Esophagus squamous epithelium (tissue), 5 donors: ENCODE data around the gene COX7C. TPM values are rescaled to one million over a fixed set of nuclear protein-coding genes. Genes with fewer than 3 reads are reported as not detected.

Experiments used
- DNase-seq: peaks from one replicate; lab custom pipeline; 2025; lab: John Stamatoyannopoulos, UW
- H3K27ac ChIP-seq, 4 donors: fragments of 200-600 bp; sonication (generic); one replicate each; pipeline ENCODE4 v1.5.1; 2016 to 2019; ENCODE audit warnings: mild to moderate bottlenecking in 1 of 4
- H3K27me3 ChIP-seq, 4 donors: fragments of 200-600 bp; sonication (generic); 1 replicate in 3 of 4; 2 replicates in 1 of 4; pipeline versions ENCODE4 v1.5.1 to v1.6.0; 2017 to 2021; ENCODE audit warnings: antibody characterized with exemption in 1 of 4
- H3K36me3 ChIP-seq, 3 donors: fragments of 200-600 bp; sonication (generic); one replicate each; pipeline ENCODE4 v1.5.1; 2016 to 2019
- H3K4me1 ChIP-seq, 3 donors: fragments of 200-600 bp; sonication (generic); one replicate each; pipeline ENCODE4 v1.5.1; 2017 to 2019
- H3K4me3 ChIP-seq, 4 donors: fragments of 200-600 bp; sonication (generic); 1 replicate in 3 of 4; 2 replicates in 1 of 4; pipeline ENCODE4 v1.5.1; 2016 to 2019; ENCODE audit warnings: mild to moderate bottlenecking in 2 of 4, moderate library complexity in 1 of 4
- H3K9me3 ChIP-seq, 3 donors: fragments of 200-600 bp; sonication (generic); one replicate each; pipeline ENCODE4 v1.5.1; 2016 to 2019
- CTCF ChIP-seq, 6 experiments: fragments of 450-650 bp in 4 of 6; fragments of 200-600 bp in 2 of 6; sonication (generic) in 2 of 6; IDR thresholded peaks; one replicate each; pipeline ENCODE4 v1.5.1; 2016 to 2019; ENCODE audit warnings: antibody characterized with exemption in 6 of 6, mild to moderate bottlenecking in 4 of 6, moderate library complexity in 4 of 6
- POLR2A ChIP-seq, 4 donors: fragments of 450-650 bp; IDR thresholded peaks; one replicate each; pipeline ENCODE4 v1.6.1; 2017; ENCODE audit warnings: antibody characterized with exemption in 4 of 4, mild to moderate bottlenecking in 4 of 4, moderate library complexity in 3 of 4
- WGBS, 2 donors: methylation state at CpG; one replicate each; pipeline ENCODE4 v1.1.5; 2018; 5-methylcytosine and 5-hydroxymethylcytosine counted together
- intact Hi-C: fragments of 100-400 bp; cut with DNase I; formaldehyde crosslinking; loops from one replicate; pipeline ENCODE4 v1.15.0; 2022
- small RNA-seq, 4 donors: library from RNA; depleted of rRNA; stranded (forward); fragments of <200 nt; gene quantifications; one replicate each; pipeline ENCODE3, GENCODE V24; 2016
- total RNA-seq, 4 donors: library from RNA; depleted of rRNA; stranded (reverse); fragments of >200 nt; gene quantifications; one replicate each; pipeline ENCODE4 v1.1.0, GENCODE V29; 2016
- donor health status: DM: yes; HTN: yes; CAD: no.

Gene COX7C
- total RNA-seq, 4 donors from 2014 or later = 508 to 639 (median 545) TPM

- WGBS, 2 donors = 75 to 77% methylated on average over 13 of the region's 13 CpGs
- no peak for DNase-seq
- no peaks in the 10 kb centered on the region for H3K36me3 ChIP-seq
- H3K27me3 ChIP-seq = no peaks in the 10 kb centered on the region
- TF ChIP-seq POLR2A (IDR thresholded peaks at IDR 0.05) = no peak
- TF ChIP-seq CTCF (IDR thresholded peaks at IDR 0.05) = no peak
- intact Hi-C loops = no loop called here
- no peaks in the 10 kb centered on the region for H3K9me3 ChIP-seq
- no peak overlapping the region for H3K27ac ChIP-seq
- H3K4me1 ChIP-seq = no peaks in the 10 kb centered on the region
- H3K4me3 ChIP-seq = no peak overlapping the region
Measured at GRCh38 chr5:86665984-86666760, 48.4 kb downstream of the COX7C start.

- 41 to 43% methylated on average over 3 of the region's 3 CpGs for WGBS, 2 donors
- no peak for DNase-seq
- intact Hi-C loops = no loop called here
Measured at GRCh38 chr5:86666981-86667380, 49.2 kb downstream of the COX7C start.

More at GRCh38 chr5:86666981-86667380, 49.2 kb downstream of the COX7C start:
- H3K36me3 ChIP-seq = no peaks in the 10 kb centered on the region
- H3K4me1 ChIP-seq = no peaks in the 10 kb centered on the region
- no peak overlapping the region for H3K4me3 ChIP-seq
- no peak overlapping the region for H3K27ac ChIP-seq
- TF ChIP-seq CTCF (IDR thresholded peaks at IDR 0.05) (no peak), POLR2A (IDR thresholded peaks at IDR 0.05) (no peak)
- no peaks in the 10 kb centered on the region for H3K9me3 ChIP-seq
- H3K27me3 ChIP-seq = no peaks in the 10 kb centered on the region

Small RNA genes lying within 50 kb of the gene (small RNA-seq; reads per million reads assigned to genes)
- 0 reads per million in 4 donors for gene RNU6-804P
